Hepatocyte (in vitro differentiated cells): ENCODE results near the gene TMEM236.

ENCODE experiments used
- EZH2 ChIP-seq: fragments of 200-600 bp; sonication (generic); IDR thresholded peaks from 2 replicates; pipeline ENCODE4 v1.6.1; 2016; ENCODE audit warnings: antibody characterized with exemption, mild to moderate bottlenecking, borderline replicate concordance
- EZH2phosphoT487 ChIP-seq: fragments of 200-600 bp; sonication (generic); IDR thresholded peaks from one replicate; pipeline ENCODE4 v1.6.1; 2018; ENCODE audit warnings: antibody characterized with exemption, mild to moderate bottlenecking, low read depth, moderate library complexity; ENCODE audit not compliant: unreplicated experiment, severe bottlenecking
- TF ChIP-seq, protein P1 (sequence below): fragments of 200-600 bp; sonication (generic); IDR thresholded peaks from 2 replicates; pipeline ENCODE4 v1.5.1; 2016; ENCODE audit warnings: antibody characterized with exemption, mild to moderate bottlenecking; ENCODE audit not compliant: poor library complexity

DNA sequence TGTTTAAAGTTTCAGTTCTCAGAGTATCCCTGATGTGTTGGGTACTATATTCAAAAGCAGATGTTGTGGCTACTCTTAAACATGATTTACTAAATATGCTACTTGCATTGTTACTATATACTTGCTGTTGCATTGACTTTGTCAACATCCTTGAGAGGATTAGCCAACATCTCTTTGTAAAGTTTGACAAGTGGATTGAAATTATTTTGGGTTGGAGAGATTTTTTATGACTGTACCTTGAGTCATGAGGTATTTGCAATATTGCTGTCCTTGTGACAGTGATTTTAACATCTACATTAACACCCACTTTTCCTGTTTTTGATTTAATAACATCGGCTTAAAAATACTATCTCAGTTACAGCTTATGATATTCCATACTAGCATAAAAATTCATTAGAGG is 89.0 kb downstream of the TMEM236 start:
- TF ChIP-seq, protein P1, sequence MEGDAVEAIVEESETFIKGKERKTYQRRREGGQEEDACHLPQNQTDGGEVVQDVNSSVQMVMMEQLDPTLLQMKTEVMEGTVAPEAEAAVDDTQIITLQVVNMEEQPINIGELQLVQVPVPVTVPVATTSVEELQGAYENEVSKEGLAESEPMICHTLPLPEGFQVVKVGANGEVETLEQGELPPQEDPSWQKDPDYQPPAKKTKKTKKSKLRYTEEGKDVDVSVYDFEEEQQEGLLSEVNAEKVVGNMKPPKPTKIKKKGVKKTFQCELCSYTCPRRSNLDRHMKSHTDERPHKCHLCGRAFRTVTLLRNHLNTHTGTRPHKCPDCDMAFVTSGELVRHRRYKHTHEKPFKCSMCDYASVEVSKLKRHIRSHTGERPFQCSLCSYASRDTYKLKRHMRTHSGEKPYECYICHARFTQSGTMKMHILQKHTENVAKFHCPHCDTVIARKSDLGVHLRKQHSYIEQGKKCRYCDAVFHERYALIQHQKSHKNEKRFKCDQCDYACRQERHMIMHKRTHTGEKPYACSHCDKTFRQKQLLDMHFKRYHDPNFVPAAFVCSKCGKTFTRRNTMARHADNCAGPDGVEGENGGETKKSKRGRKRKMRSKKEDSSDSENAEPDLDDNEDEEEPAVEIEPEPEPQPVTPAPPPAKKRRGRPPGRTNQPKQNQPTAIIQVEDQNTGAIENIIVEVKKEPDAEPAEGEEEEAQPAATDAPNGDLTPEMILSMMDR: no peak
- TF ChIP-seq EZH2 (no peak), EZH2phosphoT487 (no peak)
